Iris pigment epithelial cell (primary cell): ENCODE results near the gene IL24.

ENCODE experiments used
- DNase-seq: peaks from one replicate; pipeline ENCODE4 v3.0.0-alpha.2; 2011; ENCODE audit warnings: low read depth

IL24 gene

DNA sequence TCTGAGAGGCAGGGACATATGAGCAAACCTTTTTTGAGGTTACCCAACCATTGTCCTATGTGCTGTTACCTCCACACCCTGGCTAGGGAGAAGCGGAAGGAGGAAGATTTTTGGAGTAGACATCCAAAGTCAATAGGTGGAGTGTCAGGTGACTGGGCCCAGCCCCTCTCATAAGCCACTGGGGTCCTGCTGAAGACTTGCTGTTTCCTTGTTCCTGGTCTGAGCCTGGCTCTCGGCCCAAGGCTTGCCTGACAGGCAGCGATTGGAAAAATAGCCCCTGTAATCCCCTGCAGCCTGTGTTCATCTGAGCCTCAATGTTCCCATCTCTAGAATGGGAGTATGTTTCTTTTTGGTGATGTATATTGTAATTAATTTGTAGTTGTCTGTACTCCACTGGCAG lies 55.9 kb downstream of the IL24 start:
- DNase-seq = no peak

DNA sequence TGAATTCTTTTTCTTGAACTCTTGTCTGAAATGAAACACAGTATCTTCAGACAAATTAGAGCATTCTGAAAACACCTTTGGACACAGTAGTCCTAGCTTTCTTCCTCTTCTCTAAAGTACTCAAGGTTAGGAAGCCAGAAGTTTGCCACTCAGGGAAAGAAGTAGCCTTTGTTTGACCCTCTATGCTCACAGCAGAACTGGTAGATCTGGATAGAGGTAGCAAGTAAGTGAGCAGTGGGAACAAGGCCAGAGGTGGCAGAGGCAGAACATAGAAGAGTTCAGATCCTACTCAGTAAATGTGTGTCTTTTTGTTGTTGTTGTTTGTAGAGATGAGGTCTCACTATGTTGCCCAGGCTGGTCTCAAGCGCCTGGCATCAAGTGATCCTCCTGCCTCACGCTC lies 56.4 kb downstream of the IL24 start:
- DNase-seq = no peak
